Suprapubic skin (tissue), 3 donors: ENCODE results near the gene TAS1R1.

Source experiments
- EP300 ChIP-seq: sonication (generic); formaldehyde crosslinking; IDR thresholded peaks from one replicate; pipeline ENCODE4 v1.6.1; 2017; ENCODE audit warnings: antibody characterized with exemption
- TF ChIP-seq, protein P1 (sequence below), 2 donors: fragments of 200-600 bp in 1 of 2; fragments of 450-650 bp in 1 of 2; sonication (generic) in 1 of 2; IDR thresholded peaks; one replicate each; pipeline ENCODE4 v1.5.1; 2016 to 2019; ENCODE audit warnings: antibody characterized with exemption in 2 of 2, mild to moderate bottlenecking in 1 of 2, moderate library complexity in 1 of 2

DNA sequence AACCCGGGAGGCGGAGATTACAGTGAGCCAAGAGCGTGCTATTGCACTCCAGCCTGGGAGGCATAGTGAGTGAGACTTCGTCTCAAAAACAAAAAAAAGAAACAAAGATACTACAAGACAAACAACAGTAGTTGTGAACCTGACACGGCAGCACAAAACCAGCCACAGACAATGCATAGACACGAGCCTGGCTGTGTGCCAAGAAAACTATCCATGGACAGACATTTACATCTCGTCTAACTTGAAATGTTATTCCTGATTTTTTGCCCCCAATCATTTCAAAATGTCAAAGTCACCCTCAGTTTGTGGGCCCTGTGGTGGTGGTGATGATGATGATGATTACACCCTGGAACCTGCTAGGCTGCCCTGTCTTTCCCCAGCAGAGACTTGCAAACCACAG lies 41.2 kb downstream of the TAS1R1 start:
- TF ChIP-seq, protein P1, sequence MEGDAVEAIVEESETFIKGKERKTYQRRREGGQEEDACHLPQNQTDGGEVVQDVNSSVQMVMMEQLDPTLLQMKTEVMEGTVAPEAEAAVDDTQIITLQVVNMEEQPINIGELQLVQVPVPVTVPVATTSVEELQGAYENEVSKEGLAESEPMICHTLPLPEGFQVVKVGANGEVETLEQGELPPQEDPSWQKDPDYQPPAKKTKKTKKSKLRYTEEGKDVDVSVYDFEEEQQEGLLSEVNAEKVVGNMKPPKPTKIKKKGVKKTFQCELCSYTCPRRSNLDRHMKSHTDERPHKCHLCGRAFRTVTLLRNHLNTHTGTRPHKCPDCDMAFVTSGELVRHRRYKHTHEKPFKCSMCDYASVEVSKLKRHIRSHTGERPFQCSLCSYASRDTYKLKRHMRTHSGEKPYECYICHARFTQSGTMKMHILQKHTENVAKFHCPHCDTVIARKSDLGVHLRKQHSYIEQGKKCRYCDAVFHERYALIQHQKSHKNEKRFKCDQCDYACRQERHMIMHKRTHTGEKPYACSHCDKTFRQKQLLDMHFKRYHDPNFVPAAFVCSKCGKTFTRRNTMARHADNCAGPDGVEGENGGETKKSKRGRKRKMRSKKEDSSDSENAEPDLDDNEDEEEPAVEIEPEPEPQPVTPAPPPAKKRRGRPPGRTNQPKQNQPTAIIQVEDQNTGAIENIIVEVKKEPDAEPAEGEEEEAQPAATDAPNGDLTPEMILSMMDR (IDR thresholded peaks at IDR 0.05): no peak
- TF ChIP-seq EP300: no peak
